ENCODE measurements around the gene SF3B2. TPM values are rescaled to one million over a fixed set of nuclear protein-coding genes. Genes with fewer than 3 reads are reported as not detected.
"Not testable (repeated sequence)": the region's sequence is repeated elsewhere in the genome, so short reads cannot be mapped to it uniquely, and the experiment has no call there.

The SF3B2 gene
- total RNA-seq, 4 donors from 2014 or later, result 92.9 to 186 (median 124) TPM

- DNase-seq (no peak), ATAC-seq (no peak)
- H3K4me3 ChIP-seq, result no peak overlapping the region
- intact Hi-C loops (cut with DNase I; ENCODE audit: low total_unique reads) (no loop called here), in situ Hi-C loops (cut with MboI; ENCODE audit: low sequenced_read_pairs in 4 of 4) (no loop called here)
- TF ChIP-seq CTCF (IDR thresholded peaks at IDR 0.05 in 4 of 5, conservative IDR thresholded peaks at IDR 0.05 in 1 of 5) (no peak), POLR2A (IDR thresholded peaks at IDR 0.05) (no peak)
- no peak overlapping the region for H3K27ac ChIP-seq
- H3K27me3 ChIP-seq, result no peaks in the 10 kb centered on the region
- H3K36me3 ChIP-seq, result no peaks in the 10 kb centered on the region
- H3K9me3 ChIP-seq, result no peaks in the 10 kb centered on the region
- H3K4me1 ChIP-seq, result peaks cover 17 to 21% of the 10 kb centered on the region in 2 donors
These were observed 21.5 kb downstream of the SF3B2 start for GRCh38 chr11:66073669-66074068.

- TF ChIP-seq CTCF (IDR thresholded peaks at IDR 0.05 in 4 of 5, conservative IDR thresholded peaks at IDR 0.05 in 1 of 5) (no peak), POLR2A (IDR thresholded peaks at IDR 0.05) (no peak)
- Histone ChIP-seq H3K4me3 (no peak overlapping the region), H3K4me1 (peaks cover 9 to 10% of the 10 kb centered on the region in 2 donors), H3K36me3 (no peaks in the 10 kb centered on the region), H3K27me3 (no peaks in the 10 kb centered on the region), H3K9me3 (no peaks in the 10 kb centered on the region), H3K27ac (no peak overlapping the region)
- in situ Hi-C loops (cut with MboI; ENCODE audit: low sequenced_read_pairs in 4 of 4) (no loop called here), intact Hi-C loops (cut with DNase I; ENCODE audit: low total_unique reads) (no loop called here)
- ATAC-seq (no peak), DNase-seq (no peak)
These were observed 23.1 kb downstream of the SF3B2 start for GRCh38 chr11:66075273-66075672.

GRCh38 chr11:66076561-66076960, 24.4 kb downstream of the SF3B2 start:
- in situ Hi-C loops (cut with MboI; ENCODE audit: low sequenced_read_pairs in 4 of 4) (no loop called here), intact Hi-C loops (cut with DNase I; ENCODE audit: low total_unique reads) (no loop called here)
- Histone ChIP-seq H3K4me1 (peaks cover 2 to 11% of the 10 kb centered on the region in 2 donors), H3K4me3 (no peak overlapping the region), H3K9me3 (no peaks in the 10 kb centered on the region), H3K27me3 (no peaks in the 10 kb centered on the region), H3K27ac (no peak overlapping the region), H3K36me3 (no peaks in the 10 kb centered on the region)
- TF ChIP-seq CTCF (IDR thresholded peaks at IDR 0.05 in 4 of 5, conservative IDR thresholded peaks at IDR 0.05 in 1 of 5), result no peak
- no peak for ATAC-seq
- no peak for DNase-seq

DNA sequence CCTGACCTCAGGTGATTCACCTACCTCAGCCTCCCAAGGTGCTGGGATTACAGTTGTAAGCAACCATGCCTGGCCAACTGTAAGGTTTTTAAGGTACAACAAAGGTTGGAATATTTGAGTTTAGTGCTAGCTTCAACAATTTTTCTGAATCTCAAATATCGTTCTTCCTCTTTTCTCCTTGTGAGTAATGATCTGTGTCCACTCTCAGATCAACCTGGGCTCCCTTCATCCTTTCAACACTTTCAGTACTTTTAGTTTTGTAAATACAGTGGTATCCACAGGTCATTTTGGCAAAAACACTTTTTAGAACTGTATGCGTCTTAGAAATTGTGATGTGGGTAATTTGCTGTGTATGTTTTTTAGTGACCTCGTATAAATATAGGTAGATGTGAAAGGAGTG, 25.8 kb downstream of the SF3B2 start:
- no peak overlapping the region for H3K4me3 ChIP-seq
- TF ChIP-seq POLR2A (IDR thresholded peaks at IDR 0.05), result no peak
- TF ChIP-seq CTCF (IDR thresholded peaks at IDR 0.05 in 4 of 5, conservative IDR thresholded peaks at IDR 0.05 in 1 of 5), result no peak
- no peak for ATAC-seq
- H3K27ac ChIP-seq, result no peak overlapping the region
- no peaks in the 10 kb centered on the region for H3K27me3 ChIP-seq
- intact Hi-C loops (cut with DNase I; ENCODE audit: low total_unique reads) (no loop called here), in situ Hi-C loops (cut with MboI; ENCODE audit: low sequenced_read_pairs in 4 of 4) (no loop called here)
- no peaks in the 10 kb centered on the region for H3K36me3 ChIP-seq
- H3K4me1 ChIP-seq, result peaks cover 0 to 11% of the 10 kb centered on the region in 2 donors
- no peaks in the 10 kb centered on the region for H3K9me3 ChIP-seq
- DNase-seq, result no peak

DNA sequence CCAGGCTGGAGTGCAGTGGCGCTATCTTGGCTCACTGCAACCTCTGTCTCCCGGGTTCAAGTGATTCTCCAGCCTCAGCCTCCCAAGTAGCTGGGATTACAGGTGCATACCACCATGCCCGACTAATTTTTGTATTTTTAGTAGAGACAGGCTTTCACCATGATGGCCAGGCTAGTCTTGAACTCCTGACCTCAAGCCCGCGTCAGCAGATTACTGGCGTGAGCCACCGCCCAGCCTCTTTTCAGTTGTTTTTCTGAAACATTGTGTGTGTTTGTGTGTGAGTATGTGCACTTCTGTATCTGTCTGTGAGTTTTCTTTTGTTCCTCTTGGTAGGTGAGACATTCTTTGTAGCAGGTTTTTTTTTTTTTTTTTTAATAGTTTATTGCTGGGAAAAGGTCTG, 26.8 kb downstream of the SF3B2 start:
- ATAC-seq; H3K9me3 ChIP-seq; H3K36me3 ChIP-seq; H3K27ac ChIP-seq; H3K27me3 ChIP-seq; intact Hi-C loops (cut with DNase I; ENCODE audit: low total_unique reads); in situ Hi-C loops (cut with MboI; ENCODE audit: low sequenced_read_pairs in 4 of 4); DNase-seq; H3K4me3 ChIP-seq: not testable (repeated sequence)
- peaks cover 0 to 19% of the 10 kb centered on the region in 2 donors for H3K4me1 ChIP-seq
